Vagina (tissue), 2 donors: Measurements from ENCODE around the gene TMEM244. TPM values are rescaled to one million over a fixed set of nuclear protein-coding genes. Genes with fewer than 3 reads are reported as not detected.

ENCODE experiments used
- DNase-seq, 2 donors: peaks; one replicate each; pipeline ENCODE4 v3.0.0-alpha.2; 2017; ENCODE audit errors: extremely low spot score in 2 of 2
- H3K27ac ChIP-seq: fragments of 200-600 bp; sonication (generic); one replicate; pipeline ENCODE4 v1.5.1; 2019
- H3K27me3 ChIP-seq: fragments of 200-600 bp; sonication (generic); one replicate; pipeline ENCODE4 v1.5.1; 2019
- H3K36me3 ChIP-seq, 2 donors: fragments of 200-600 bp; sonication (generic); one replicate each; pipeline ENCODE4 v1.5.1; 2017 to 2019
- H3K4me1 ChIP-seq: fragments of 200-600 bp; sonication (generic); one replicate; pipeline ENCODE4 v1.5.1; 2019
- H3K4me3 ChIP-seq, 2 donors: fragments of 200-600 bp; sonication (generic); 1 replicate in 1 of 2; 2 replicates in 1 of 2; pipeline ENCODE4 v1.5.1; 2016 to 2019
- H3K9me3 ChIP-seq: fragments of 200-600 bp; sonication (generic); one replicate; pipeline ENCODE4 v1.5.1; 2019
- POLR2A ChIP-seq, 2 donors: fragments of 450-650 bp; IDR thresholded peaks; one replicate each; pipeline ENCODE4 v1.6.1; 2017; ENCODE audit warnings: antibody characterized with exemption in 2 of 2, mild to moderate bottlenecking in 2 of 2, moderate library complexity in 2 of 2
- POLR2AphosphoS5 ChIP-seq, 2 donors: sonication (generic); formaldehyde crosslinking; IDR thresholded peaks; one replicate each; pipeline ENCODE4 v1.9.0; 2017; ENCODE audit warnings: antibody characterized with exemption in 2 of 2, mild to moderate bottlenecking in 2 of 2, low read depth in 1 of 2; ENCODE audit not compliant: insufficient read depth in 1 of 2
- intact Hi-C: fragments of 100-400 bp; cut with DNase I; formaldehyde crosslinking; loops from one replicate; pipeline ENCODE4 v1.15.1; 2023
- total RNA-seq: library from RNA; depleted of rRNA; stranded (reverse); fragments of >200 nt; gene quantifications from one replicate; pipeline ENCODE4 v1.2.3, GENCODE V29; 2016
- TF ChIP-seq, protein P1 (sequence below), 3 experiments: fragments of 450-650 bp in 2 of 3; fragments of 200-600 bp in 1 of 3; sonication (generic) in 1 of 3; IDR thresholded peaks; one replicate each; pipeline ENCODE4 v1.5.1; 2017 to 2019; ENCODE audit warnings: antibody characterized with exemption in 3 of 3, mild to moderate bottlenecking in 2 of 3, moderate library complexity in 2 of 3

TMEM244 gene
- total RNA-seq, 1 donor from 2014 or later = not detected

DNA sequence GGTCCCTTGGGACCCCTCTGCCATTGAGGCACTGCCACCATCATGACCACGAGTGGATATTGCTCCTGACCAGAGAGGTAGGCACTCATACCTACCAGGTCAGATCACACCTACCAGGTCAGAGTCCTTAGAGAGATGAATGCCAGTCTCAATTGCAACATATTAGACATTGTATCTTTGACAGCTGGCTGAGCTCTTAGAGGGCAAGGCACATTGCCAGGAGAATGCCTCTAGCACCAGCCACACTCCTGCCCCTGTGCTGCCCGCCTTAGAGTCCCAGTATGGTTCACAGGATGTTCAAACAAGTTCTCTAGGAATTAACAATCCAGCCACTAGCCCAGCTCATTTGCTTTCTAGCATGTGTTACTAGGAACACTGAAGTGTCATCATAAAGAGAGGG lies 65.9 kb downstream of the TMEM244 start:
- Histone ChIP-seq H3K27me3 (no peaks in the 10 kb centered on the region), H3K4me3 (no peak overlapping the region), H3K9me3 (no peaks in the 10 kb centered on the region), H3K27ac (no peak overlapping the region), H3K36me3 (no peaks in the 10 kb centered on the region), H3K4me1 (no peaks in the 10 kb centered on the region)
- intact Hi-C loops = no loop called here
- DNase-seq = no peak
- no peak for TF ChIP-seq POLR2A (IDR thresholded peaks at IDR 0.05)
- TF ChIP-seq, protein P1, sequence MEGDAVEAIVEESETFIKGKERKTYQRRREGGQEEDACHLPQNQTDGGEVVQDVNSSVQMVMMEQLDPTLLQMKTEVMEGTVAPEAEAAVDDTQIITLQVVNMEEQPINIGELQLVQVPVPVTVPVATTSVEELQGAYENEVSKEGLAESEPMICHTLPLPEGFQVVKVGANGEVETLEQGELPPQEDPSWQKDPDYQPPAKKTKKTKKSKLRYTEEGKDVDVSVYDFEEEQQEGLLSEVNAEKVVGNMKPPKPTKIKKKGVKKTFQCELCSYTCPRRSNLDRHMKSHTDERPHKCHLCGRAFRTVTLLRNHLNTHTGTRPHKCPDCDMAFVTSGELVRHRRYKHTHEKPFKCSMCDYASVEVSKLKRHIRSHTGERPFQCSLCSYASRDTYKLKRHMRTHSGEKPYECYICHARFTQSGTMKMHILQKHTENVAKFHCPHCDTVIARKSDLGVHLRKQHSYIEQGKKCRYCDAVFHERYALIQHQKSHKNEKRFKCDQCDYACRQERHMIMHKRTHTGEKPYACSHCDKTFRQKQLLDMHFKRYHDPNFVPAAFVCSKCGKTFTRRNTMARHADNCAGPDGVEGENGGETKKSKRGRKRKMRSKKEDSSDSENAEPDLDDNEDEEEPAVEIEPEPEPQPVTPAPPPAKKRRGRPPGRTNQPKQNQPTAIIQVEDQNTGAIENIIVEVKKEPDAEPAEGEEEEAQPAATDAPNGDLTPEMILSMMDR (IDR thresholded peaks at IDR 0.05) = no peak
- no peak for TF ChIP-seq POLR2AphosphoS5 (IDR thresholded peaks at IDR 0.05; ENCODE audit: insufficient read depth in 1 of 2, low read depth in 1 of 2)

DNA sequence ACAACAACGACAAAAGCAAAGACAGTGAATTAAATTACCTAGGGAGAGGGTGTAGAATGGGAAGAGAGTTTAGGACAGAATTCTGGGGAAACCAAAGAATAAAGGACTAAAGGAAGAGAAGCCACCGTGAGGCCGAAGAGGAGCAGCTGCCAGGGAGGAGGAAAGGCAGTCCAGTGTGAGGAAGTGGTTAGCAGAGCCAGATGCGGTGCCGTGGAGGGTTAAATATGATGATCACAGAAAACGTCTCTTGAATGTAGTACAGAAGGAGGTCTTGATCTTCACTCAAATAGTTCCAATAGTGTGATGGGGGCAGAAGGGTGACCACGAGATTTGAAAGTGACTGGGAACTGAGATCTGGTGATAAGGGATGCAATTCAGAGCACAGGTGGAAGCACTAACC lies 67.7 kb downstream of the TMEM244 start:
- TF ChIP-seq POLR2A (IDR thresholded peaks at IDR 0.05) (no peak), POLR2AphosphoS5 (IDR thresholded peaks at IDR 0.05; ENCODE audit: insufficient read depth in 1 of 2, low read depth in 1 of 2) (no peak)
- TF ChIP-seq, protein P1 (IDR thresholded peaks at IDR 0.05) = no peak
- intact Hi-C loops = no loop called here
- H3K36me3 ChIP-seq = no peaks in the 10 kb centered on the region

DNA sequence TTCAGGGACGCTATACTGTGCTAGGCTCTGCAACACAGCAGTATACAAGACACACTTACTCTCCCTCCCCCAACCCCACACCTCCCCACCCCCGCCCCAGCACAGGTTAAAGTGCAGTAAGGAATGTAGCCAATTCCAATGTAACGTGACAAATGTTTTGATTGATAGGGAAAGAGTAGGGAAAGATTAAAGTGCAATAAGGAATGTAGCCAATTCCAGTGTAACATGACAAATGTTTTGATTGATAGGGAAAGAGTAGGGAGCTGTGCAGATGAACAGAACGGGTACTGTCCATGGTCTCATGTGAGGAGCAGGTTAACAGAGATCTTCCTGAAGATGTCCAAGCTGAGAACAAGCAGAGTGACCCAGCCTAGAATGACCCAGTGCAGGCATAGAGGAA lies 69.1 kb downstream of the TMEM244 start:
- Histone ChIP-seq H3K36me3 (no peaks in the 10 kb centered on the region), H3K27me3 (no peaks in the 10 kb centered on the region), H3K9me3 (no peaks in the 10 kb centered on the region), H3K4me1 (no peaks in the 10 kb centered on the region), H3K4me3 (no peak overlapping the region), H3K27ac (no peak overlapping the region)
- TF ChIP-seq POLR2AphosphoS5 (IDR thresholded peaks at IDR 0.05; ENCODE audit: insufficient read depth in 1 of 2, low read depth in 1 of 2) (no peak), POLR2A (IDR thresholded peaks at IDR 0.05) (no peak)
- TF ChIP-seq, protein P1 (IDR thresholded peaks at IDR 0.05) = no peak
- DNase-seq = no peak
- intact Hi-C loops = no loop called here

More for the DNA sequence above, 67.7 kb downstream of the TMEM244 start:
- H3K27me3 ChIP-seq = no peaks in the 10 kb centered on the region
- no peaks in the 10 kb centered on the region for H3K9me3 ChIP-seq
- no peaks in the 10 kb centered on the region for H3K4me1 ChIP-seq
- no peak overlapping the region for H3K27ac ChIP-seq
- no peak overlapping the region for H3K4me3 ChIP-seq
- DNase-seq = no peak

DNA sequence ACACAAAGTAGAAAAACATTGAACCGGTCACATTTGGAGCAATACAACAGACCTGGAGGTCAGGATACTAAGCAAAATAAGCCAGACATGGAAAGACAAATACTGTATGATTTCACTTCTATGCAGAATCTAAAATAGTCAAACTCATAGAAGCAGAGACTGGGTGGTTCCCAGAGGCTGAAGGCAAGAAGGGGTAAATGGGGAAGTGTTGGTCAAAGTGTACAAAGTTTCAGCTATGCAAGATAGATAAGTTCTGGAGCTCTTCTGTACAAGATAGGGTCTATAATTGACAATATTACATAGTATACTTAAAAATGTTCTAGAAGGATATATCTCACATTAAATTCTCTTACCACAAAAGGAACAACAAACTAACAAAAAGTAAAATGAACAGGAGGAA lies 70.3 kb downstream of the TMEM244 start:
- Histone ChIP-seq H3K4me1 (no peaks in the 10 kb centered on the region), H3K36me3 (no peaks in the 10 kb centered on the region), H3K9me3 (no peaks in the 10 kb centered on the region), H3K27me3 (no peaks in the 10 kb centered on the region), H3K4me3 (no peak overlapping the region), H3K27ac (no peak overlapping the region)
- intact Hi-C loops = no loop called here
- no peak for DNase-seq
- TF ChIP-seq, protein P1 (IDR thresholded peaks at IDR 0.05) = no peak
- no peak for TF ChIP-seq POLR2A (IDR thresholded peaks at IDR 0.05)
- no peak for TF ChIP-seq POLR2AphosphoS5 (IDR thresholded peaks at IDR 0.05; ENCODE audit: insufficient read depth in 1 of 2, low read depth in 1 of 2)

DNA sequence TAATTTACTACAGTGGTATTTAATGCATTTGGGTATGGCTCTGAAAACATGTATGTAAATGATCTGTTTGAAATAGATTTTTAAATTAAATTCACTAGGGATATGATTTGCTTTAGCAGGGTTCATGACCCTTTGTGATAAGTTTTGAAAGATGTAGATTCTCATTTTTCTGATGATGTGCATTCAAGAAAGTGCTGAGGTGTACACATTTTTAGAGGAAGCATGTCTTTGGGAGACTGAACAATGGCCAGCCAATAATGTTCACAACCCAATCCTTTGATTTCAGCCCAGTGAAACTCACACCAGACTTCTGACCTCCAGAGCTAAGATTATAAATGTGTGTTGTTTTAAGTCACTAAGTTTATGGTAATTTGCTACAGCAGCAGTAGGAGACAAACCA lies 71.1 kb downstream of the TMEM244 start:
- TF ChIP-seq, protein P1 (IDR thresholded peaks at IDR 0.05) = no peak
- TF ChIP-seq POLR2AphosphoS5 (IDR thresholded peaks at IDR 0.05; ENCODE audit: insufficient read depth in 1 of 2, low read depth in 1 of 2) = no peak
- TF ChIP-seq POLR2A (IDR thresholded peaks at IDR 0.05) = no peak
- H3K36me3 ChIP-seq = no peaks in the 10 kb centered on the region
- no peaks in the 10 kb centered on the region for H3K27me3 ChIP-seq
- H3K9me3 ChIP-seq = no peaks in the 10 kb centered on the region
- H3K27ac ChIP-seq = no peak overlapping the region
- no peak for DNase-seq
- no peak overlapping the region for H3K4me3 ChIP-seq
- intact Hi-C loops = no loop called here
- no peaks in the 10 kb centered on the region for H3K4me1 ChIP-seq
